Measurements from ENCODE around the gene ZNF467.

ZNF467 gene

GRCh38 chr7:149773446-149774236, at the start of gene ZNF467:
ZNF467 (minus strand) TSS chr7:149773588; CDS start chr7:149771032, 2,556 bp downstream.
- DNase-seq (ENCODE audit: low spot score): no peak

GRCh38 chr7:149822353-149822943, 49.1 kb upstream of the ZNF467 start:
- TF ChIP-seq CTCF (IDR thresholded peaks at IDR 0.05; ENCODE audit: extremely low read depth, missing control alignments): no peak

More at GRCh38 chr7:149773446-149774236, at the start of gene ZNF467:
- TF ChIP-seq CTCF (IDR thresholded peaks at IDR 0.05; ENCODE audit: extremely low read depth, missing control alignments): no peak

GRCh38 chr7:149821191-149822148, 48.1 kb upstream of the ZNF467 start:
- no peak for DNase-seq (ENCODE audit: low spot score)
- no peak for TF ChIP-seq CTCF (IDR thresholded peaks at IDR 0.05; ENCODE audit: extremely low read depth, missing control alignments)

More at GRCh38 chr7:149822353-149822943, 49.1 kb upstream of the ZNF467 start:
- no peak for DNase-seq (ENCODE audit: low spot score)

GRCh38 chr7:149820622-149821190, 47.3 kb upstream of the ZNF467 start:
- DNase-seq (ENCODE audit: low spot score): no peak
- no peak for TF ChIP-seq CTCF (IDR thresholded peaks at IDR 0.05; ENCODE audit: extremely low read depth, missing control alignments)

GRCh38 chr7:149819961-149820340, 46.6 kb upstream of the ZNF467 start:
- no peak for TF ChIP-seq CTCF (IDR thresholded peaks at IDR 0.05; ENCODE audit: extremely low read depth, missing control alignments)
- DNase-seq (ENCODE audit: low spot score): no peak

GRCh38 chr7:149819141-149819960, 46.0 kb upstream of the ZNF467 start:
- DNase-seq (ENCODE audit: low spot score): no peak

More at GRCh38 chr7:149819141-149819960, 46.0 kb upstream of the ZNF467 start:
- TF ChIP-seq CTCF (IDR thresholded peaks at IDR 0.05; ENCODE audit: extremely low read depth, missing control alignments): no peak
